GM12891 (cell line): ENCODE data around the gene PLGLB1.
"Not testable (repeated sequence)": the region's sequence is repeated elsewhere in the genome, so short reads cannot be mapped to it uniquely, and the experiment has no call there.

Source experiments
- POLR2A ChIP-seq: IDR thresholded peaks from 2 replicates; pipeline ENCODE4 v1.6.1; 2011; ENCODE audit warnings: low read depth, low read length, control low read depth
- POLR2AphosphoS5 ChIP-seq: IDR thresholded peaks from 2 replicates; pipeline ENCODE4 v1.6.1; 2011; ENCODE audit warnings: low read depth, low read length, control low read depth
- TAF1 ChIP-seq: IDR thresholded peaks from 2 replicates; pipeline ENCODE4 v1.6.1; 2011; ENCODE audit warnings: low read depth, low read length, control low read depth

GRCh38 chr2:87019053-87019452, 2.6 kb downstream of the PLGLB1 start:
- not testable (repeated sequence) for TF ChIP-seq POLR2A, TAF1, POLR2AphosphoS5
